A549 (cell line): ENCODE results near the gene KRT35. TPM values are rescaled to one million over a fixed set of nuclear protein-coding genes. Genes with fewer than 3 reads are reported as not detected.

Experiments used
- ATAC-seq, 2 experiments: fragments of 200-7000 bp in 1 of 2; fragments of >200 bp in 1 of 2; cut with Nextera tagmentation in 1 of 2; cut with Tn5 transposase in 1 of 2; 3 replicates each; pipeline versions ENCODE4 v1.8.0 to v1.9.1; 2018 to 2020; ENCODE audit warnings: mild to moderate bottlenecking in 1 of 2, moderate library complexity in 1 of 2
- CTCF ChIA-PET: fragments of 300-600 bp; sonication (Branson Sonifier 250); formaldehyde crosslinking; extraction: SDS; loops from one replicate; lab custom pipeline; 2021; ENCODE audit warnings: antibody characterized with exemption, inconsistent platforms; lab: Yijun Ruan, JAX
- POLR2A ChIA-PET: fragments of 350-600 bp; formaldehyde crosslinking; extraction: SDS; loops from one replicate; lab custom pipeline; 2021; ENCODE audit warnings: antibody characterized with exemption, inconsistent platforms; lab: Yijun Ruan, JAX
- DNase-seq, 2 experiments: peaks; one replicate each; pipeline versions ENCODE4 v3.0.0 to v3.0.0-alpha.2; 2011 to 2016; ENCODE audit warnings: low read depth in 1 of 2, low spot score in 1 of 2
- FAIRE-seq: peaks from 2 replicates; lab custom pipeline; 2011; peaks lifted over from hg19 to GRCh38; lab: Jason Lieb, UNC
- H3K27ac ChIP-seq, 2 experiments: fragments of >200 bp; sonication (Bioruptor Twin); formaldehyde crosslinking; 3 replicates each; pipeline ENCODE4 v1.5.1; 2016 to 2017
- H3K4me1 ChIP-seq: fragments of >200 bp; sonication (Bioruptor Twin); formaldehyde crosslinking; 3 replicates; pipeline ENCODE4 v1.6.1; 2016
- H3K4me2 ChIP-seq: fragments of >200 bp; sonication (Bioruptor Twin); formaldehyde crosslinking; 3 replicates; pipeline ENCODE4 v1.6.1; 2016
- H3K4me3 ChIP-seq: fragments of >200 bp; sonication (Bioruptor Twin); formaldehyde crosslinking; 3 replicates; pipeline ENCODE4 v1.5.1; 2016
- H3K9me3 ChIP-seq: fragments of >200 bp; sonication (Bioruptor Twin); formaldehyde crosslinking; 3 replicates; pipeline ENCODE4 v1.6.1; 2016
- CBX8 ChIP-seq: fragments of 200-600 bp; sonication (generic); IDR thresholded peaks from 2 replicates; pipeline ENCODE4 v1.6.1; 2016
- CEBPB ChIP-seq, 2 experiments: fragments of >200 bp in 1 of 2; sonication (Bioruptor Twin) in 1 of 2; formaldehyde crosslinking in 1 of 2; IDR thresholded peaks; 2 replicates each; pipeline ENCODE4 v1.6.1; 2012 to 2016
- EP300 ChIP-seq, 2 experiments: fragments of >200 bp; sonication (Bioruptor Twin); formaldehyde crosslinking; IDR thresholded peaks; 2 replicates in 1 of 2; 3 replicates in 1 of 2; pipeline ENCODE4 v1.6.1; 2016 to 2017
- FOSB ChIP-seq: fragments of 250-450 bp; sonication (Bioruptor Pico); IDR thresholded peaks from 2 replicates; pipeline ENCODE4 v1.5.0; 2020; ENCODE audit warnings: mild to moderate bottlenecking, moderate library complexity
- FOSL2 ChIP-seq, 2 experiments: fragments of 450-650 bp in 1 of 2; fragments of >200 bp in 1 of 2; sonication (Bioruptor Twin) in 1 of 2; formaldehyde crosslinking; IDR thresholded peaks; 2 replicates each; pipeline versions ENCODE4 v1.5.0 to v1.6.1; 2016 to 2020; ENCODE audit warnings: mild to moderate bottlenecking in 1 of 2, moderate library complexity in 1 of 2
- GATA3 ChIP-seq: IDR thresholded peaks from 2 replicates; pipeline ENCODE4 v1.6.1; 2012; ENCODE audit warnings: borderline replicate concordance
- HDAC2 ChIP-seq: fragments of 200-600 bp; sonication (generic); IDR thresholded peaks from 2 replicates; pipeline ENCODE4 v1.6.1; 2016
- HEYL ChIP-seq: fragments of 250-450 bp; sonication (Bioruptor Pico); IDR thresholded peaks from 2 replicates; pipeline ENCODE4 v1.8.0; 2021; ENCODE audit warnings: mild to moderate bottlenecking, moderate library complexity
- HOXA7 ChIP-seq: fragments of 250-450 bp; sonication (Bioruptor Pico); IDR thresholded peaks from 2 replicates; pipeline ENCODE4 v1.5.0; 2020; ENCODE audit warnings: mild to moderate bottlenecking, moderate library complexity
- HOXB13 ChIP-seq: fragments of 250-450 bp; sonication (Bioruptor Pico); IDR thresholded peaks from 2 replicates; pipeline ENCODE4 v1.5.0; 2020; ENCODE audit warnings: low read depth, mild to moderate bottlenecking, moderate library complexity
- HOXB5 ChIP-seq: fragments of 250-450 bp; sonication (Bioruptor Pico); IDR thresholded peaks from 2 replicates; pipeline ENCODE4 v1.5.0; 2020; ENCODE audit warnings: mild to moderate bottlenecking, moderate library complexity
- KDM1A ChIP-seq: fragments of 200-600 bp; sonication (generic); IDR thresholded peaks from 2 replicates; pipeline ENCODE4 v1.6.1; 2016; ENCODE audit warnings: low read depth, mild to moderate bottlenecking
- MAFK ChIP-seq: fragments of 450-650 bp; IDR thresholded peaks from 2 replicates; pipeline ENCODE4 v1.6.1; 2014; ENCODE audit not compliant: partially characterized antibody
- MAZ ChIP-seq: fragments of 150-350 bp; IDR thresholded peaks from 2 replicates; pipeline ENCODE4 v1.6.1; 2014; ENCODE audit warnings: antibody characterized with exemption, low read depth, low read length, borderline replicate concordance
- NFE2L2 ChIP-seq: fragments of 150-350 bp; conservative IDR thresholded peaks from 2 replicates; pipeline ENCODE4 v1.6.1; 2014; ENCODE audit warnings: low read length
- POLR2A ChIP-seq: IDR thresholded peaks from 2 replicates; pipeline ENCODE4 v1.6.1; 2012; ENCODE audit warnings: mild to moderate bottlenecking, low read length
- RFX5 ChIP-seq: fragments of 450-650 bp; IDR thresholded peaks from 2 replicates; pipeline ENCODE4 v1.7.1; 2014; ENCODE audit warnings: antibody characterized with exemption, mild to moderate bottlenecking, moderate library complexity
- SMC3 ChIP-seq: fragments of >200 bp; sonication (Bioruptor Twin); formaldehyde crosslinking; IDR thresholded peaks from 3 replicates; pipeline ENCODE4 v1.6.1; 2018; ENCODE audit warnings: inconsistent platforms
- SREBF2 ChIP-seq: fragments of 450-650 bp; IDR thresholded peaks from 2 replicates; pipeline ENCODE4 v1.6.1; 2014; ENCODE audit warnings: mild to moderate bottlenecking, moderate library complexity
- TFCP2L1 ChIP-seq: fragments of 250-450 bp; sonication (Bioruptor Pico); IDR thresholded peaks from 2 replicates; pipeline ENCODE4 v1.5.0; 2021; ENCODE audit warnings: mild to moderate bottlenecking
- TP53 ChIP-seq: fragments of 250-450 bp; sonication (Bioruptor Pico); IDR thresholded peaks from 2 replicates; pipeline ENCODE4 v1.5.0; 2021; ENCODE audit warnings: mild to moderate bottlenecking, moderate library complexity
- ZC3H11A ChIP-seq: fragments of 450-650 bp; IDR thresholded peaks from 2 replicates; pipeline ENCODE4 v1.6.1; 2014; ENCODE audit warnings: antibody characterized with exemption, mild to moderate bottlenecking
- ZNF302 ChIP-seq: fragments of 250-450 bp; sonication (Bioruptor Pico); IDR thresholded peaks from 2 replicates; pipeline ENCODE4 v1.9.0; 2021; ENCODE audit warnings: inconsistent platforms, mild to moderate bottlenecking, moderate library complexity
- ZSCAN20 ChIP-seq: fragments of 250-450 bp; sonication (Bioruptor Pico); IDR thresholded peaks from 2 replicates; pipeline ENCODE4 v1.8.0; 2022; ENCODE audit warnings: mild to moderate bottlenecking, moderate library complexity
- WGBS: methylation state at CpG from one replicate; pipeline ENCODE4 v1.1.6; 2017; ENCODE audit errors: missing lambda C conversion rate; 5-methylcytosine and 5-hydroxymethylcytosine counted together
- polyA plus RNA-seq, 4 experiments: library from polyadenylated mRNA; depleted of rRNA in 3 of 4; stranded (reverse); fragments of >200 nt; fragmentation: RNase III in 1 of 4; extraction: RNeasy Plus Mini Kit Qiagen cat#74134 plus additional on column Dnase treatment in 1 of 4; gene quantifications; 2 replicates in 3 of 4; 3 replicates in 1 of 4; pipeline ENCODE4 v1.2.3, GENCODE V29; 2011 to 2017
- TF ChIP-seq, protein P1 (sequence below): IDR thresholded peaks from 2 replicates; pipeline ENCODE4 v1.6.1; 2012
- TF ChIP-seq, protein P2 (sequence below): fragments of >200 bp; sonication (Bioruptor Twin); formaldehyde crosslinking; IDR thresholded peaks from 2 replicates; pipeline ENCODE4 v1.6.1; 2016
- TF ChIP-seq, protein P3 (sequence below): fragments of 250-450 bp; sonication (Bioruptor Pico); IDR thresholded peaks from 2 replicates; pipeline ENCODE4 v1.5.0; 2021; ENCODE audit warnings: mild to moderate bottlenecking, moderate library complexity, borderline replicate concordance
- TF ChIP-seq, protein P4 (sequence below): fragments of 200-600 bp; sonication (generic); IDR thresholded peaks from 2 replicates; pipeline ENCODE4 v1.6.1; 2016; ENCODE audit warnings: antibody characterized with exemption, mild to moderate bottlenecking, moderate library complexity

Gene KRT35
- polyA plus RNA-seq, 2 of the 4 experiments (the other 2 are of a cell fraction): not detected

DNA sequence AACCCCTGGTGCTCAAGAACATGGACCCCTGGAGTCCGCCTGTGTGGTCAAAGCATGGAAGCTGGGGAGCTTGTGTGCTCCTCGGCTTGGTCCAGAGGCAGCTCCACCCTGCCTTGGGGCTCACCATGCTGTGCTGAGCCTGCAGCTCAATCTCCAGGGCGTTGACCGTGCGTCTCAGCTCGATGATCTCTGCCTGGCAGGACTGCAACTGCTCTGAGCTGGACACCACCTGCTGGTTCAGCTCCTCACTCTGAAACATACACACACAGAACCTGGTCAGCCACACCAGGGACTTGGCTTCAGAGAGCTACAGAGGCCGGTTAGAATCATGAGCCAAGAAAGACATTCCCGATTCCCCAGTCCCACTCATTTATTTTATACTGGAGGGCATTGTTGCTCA, 2.7 kb downstream of the KRT35 start:
- Histone ChIP-seq H3K4me3 (no peak overlapping the region), H3K4me2 (no peak overlapping the region), H3K27ac (no peak overlapping the region), H3K4me1 (no peaks in the 10 kb centered on the region), H3K9me3 (no peaks in the 10 kb centered on the region)
- ChIA-PET CTCF (interaction anchor here (0.8 to 3.8 kb wide), 6 partner anchors 9 to 184 kb away, joined by 3 to 20 read pairs (median 4); no protein-coding TSS in a partner anchor), POLR2A (no interaction called here)
- no peak for TF ChIP-seq ZSCAN20 (CRISPR knock-in tag)
- TF ChIP-seq SREBF2: no peak
- TF ChIP-seq GATA3: no peak
- no peak for TF ChIP-seq MAZ
- TF ChIP-seq, protein P1, sequence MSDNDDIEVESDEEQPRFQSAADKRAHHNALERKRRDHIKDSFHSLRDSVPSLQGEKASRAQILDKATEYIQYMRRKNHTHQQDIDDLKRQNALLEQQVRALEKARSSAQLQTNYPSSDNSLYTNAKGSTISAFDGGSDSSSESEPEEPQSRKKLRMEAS: no peak
- no peak for TF ChIP-seq EP300 (IDR thresholded peaks at IDR 0.05)
- no peak for TF ChIP-seq NFE2L2
- no peak for TF ChIP-seq TFCP2L1 (CRISPR knock-in tag)
- no peak for TF ChIP-seq SMC3
- no peak for TF ChIP-seq KDM1A
- no peak for TF ChIP-seq HDAC2
- TF ChIP-seq HOXB13: no peak
- TF ChIP-seq ZNF302: no peak
- no peak for TF ChIP-seq HEYL
- TF ChIP-seq FOSB (CRISPR knock-in tag): no peak
- no peak for TF ChIP-seq RFX5
- TF ChIP-seq, protein P2, sequence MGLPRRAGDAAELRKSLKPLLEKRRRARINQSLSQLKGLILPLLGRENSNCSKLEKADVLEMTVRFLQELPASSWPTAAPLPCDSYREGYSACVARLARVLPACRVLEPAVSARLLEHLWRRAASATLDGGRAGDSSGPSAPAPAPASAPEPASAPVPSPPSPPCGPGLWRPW: no peak
- TF ChIP-seq CEBPB (IDR thresholded peaks at IDR 0.05): no peak
- TF ChIP-seq CBX8: no peak
- no peak for TF ChIP-seq TP53 (CRISPR knock-in tag)
- ATAC-seq (no peak), DNase-seq (no peak), FAIRE-seq (no peak)
- 80% methylated on average over 7 of the region's 8 CpGs for WGBS

DNA sequence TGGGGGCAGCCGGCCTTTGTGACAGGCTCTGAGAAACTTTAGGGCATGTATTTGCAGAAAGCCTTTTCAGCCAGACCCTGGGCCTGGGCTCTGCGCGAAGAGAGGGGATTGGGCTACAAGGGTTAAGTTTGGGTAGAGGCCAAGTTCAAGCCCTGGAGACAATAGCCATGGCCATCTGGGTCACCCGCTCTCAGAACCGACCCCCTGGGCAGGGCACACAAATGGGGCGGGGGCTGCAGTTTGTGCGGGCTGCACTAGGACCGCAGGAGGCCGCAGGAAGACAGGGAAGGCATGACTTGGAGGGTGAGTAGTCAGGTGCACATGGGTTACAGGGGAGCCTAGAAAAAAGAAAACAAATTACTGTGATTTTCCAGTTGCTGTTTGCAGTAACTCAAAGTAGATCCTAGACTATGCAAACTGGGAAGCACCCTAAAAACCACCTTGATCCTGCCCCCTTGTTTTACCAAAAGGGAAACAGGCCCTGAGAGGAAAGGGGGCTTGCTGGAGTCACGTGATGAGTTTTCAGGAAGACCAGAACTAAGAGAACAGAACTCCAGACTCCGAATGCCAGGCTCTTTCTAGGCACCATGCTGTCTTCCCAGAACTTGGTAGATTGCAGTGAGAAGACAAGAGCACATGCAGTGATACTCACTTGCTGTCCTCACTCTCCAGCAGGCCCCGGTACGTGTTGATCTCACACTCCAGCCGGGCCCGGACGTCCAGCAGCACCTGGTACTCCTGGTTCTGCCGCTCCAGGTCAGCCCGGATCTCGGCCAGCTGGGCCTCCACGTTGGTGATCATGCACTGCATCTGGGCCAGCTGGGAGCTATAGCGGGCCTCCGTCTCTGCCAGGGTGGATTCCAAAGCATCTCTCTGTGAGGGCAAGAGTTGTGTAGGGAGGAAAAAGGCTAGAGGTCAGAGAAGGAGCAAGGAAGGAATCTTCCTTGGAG, 3.8 kb downstream of the KRT35 start:
- CTCF ChIA-PET: interaction anchor here (0.7 to 1.1 kb wide), 4 partner anchors 11 to 72 kb away, joined by 3 to 5 read pairs (median 3); no protein-coding TSS in a partner anchor
- FAIRE-seq (no peak), DNase-seq (no peak)

More for the DNA sequence above, 3.8 kb downstream of the KRT35 start:
- H3K9me3 ChIP-seq: peaks cover 1% of the 10 kb centered on the region; the same call in 2 of the 3 replicates
- no peak for ATAC-seq
- H3K4me3 ChIP-seq: no peak overlapping the region
- POLR2A ChIA-PET: no interaction called here
- TF ChIP-seq, protein P3, sequence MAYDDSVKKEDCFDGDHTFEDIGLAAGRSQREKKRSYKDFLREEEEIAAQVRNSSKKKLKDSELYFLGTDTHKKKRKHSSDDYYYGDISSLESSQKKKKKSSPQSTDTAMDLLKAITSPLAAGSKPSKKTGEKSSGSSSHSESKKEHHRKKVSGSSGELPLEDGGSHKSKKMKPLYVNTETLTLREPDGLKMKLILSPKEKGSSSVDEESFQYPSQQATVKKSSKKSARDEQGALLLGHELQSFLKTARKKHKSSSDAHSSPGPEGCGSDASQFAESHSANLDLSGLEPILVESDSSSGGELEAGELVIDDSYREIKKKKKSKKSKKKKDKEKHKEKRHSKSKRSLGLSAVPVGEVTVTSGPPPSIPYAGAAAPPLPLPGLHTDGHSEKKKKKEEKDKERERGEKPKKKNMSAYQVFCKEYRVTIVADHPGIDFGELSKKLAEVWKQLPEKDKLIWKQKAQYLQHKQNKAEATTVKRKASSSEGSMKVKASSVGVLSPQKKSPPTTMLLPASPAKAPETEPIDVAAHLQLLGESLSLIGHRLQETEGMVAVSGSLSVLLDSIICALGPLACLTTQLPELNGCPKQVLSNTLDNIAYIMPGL (CRISPR knock-in tag): no peak
- TF ChIP-seq, protein P4, sequence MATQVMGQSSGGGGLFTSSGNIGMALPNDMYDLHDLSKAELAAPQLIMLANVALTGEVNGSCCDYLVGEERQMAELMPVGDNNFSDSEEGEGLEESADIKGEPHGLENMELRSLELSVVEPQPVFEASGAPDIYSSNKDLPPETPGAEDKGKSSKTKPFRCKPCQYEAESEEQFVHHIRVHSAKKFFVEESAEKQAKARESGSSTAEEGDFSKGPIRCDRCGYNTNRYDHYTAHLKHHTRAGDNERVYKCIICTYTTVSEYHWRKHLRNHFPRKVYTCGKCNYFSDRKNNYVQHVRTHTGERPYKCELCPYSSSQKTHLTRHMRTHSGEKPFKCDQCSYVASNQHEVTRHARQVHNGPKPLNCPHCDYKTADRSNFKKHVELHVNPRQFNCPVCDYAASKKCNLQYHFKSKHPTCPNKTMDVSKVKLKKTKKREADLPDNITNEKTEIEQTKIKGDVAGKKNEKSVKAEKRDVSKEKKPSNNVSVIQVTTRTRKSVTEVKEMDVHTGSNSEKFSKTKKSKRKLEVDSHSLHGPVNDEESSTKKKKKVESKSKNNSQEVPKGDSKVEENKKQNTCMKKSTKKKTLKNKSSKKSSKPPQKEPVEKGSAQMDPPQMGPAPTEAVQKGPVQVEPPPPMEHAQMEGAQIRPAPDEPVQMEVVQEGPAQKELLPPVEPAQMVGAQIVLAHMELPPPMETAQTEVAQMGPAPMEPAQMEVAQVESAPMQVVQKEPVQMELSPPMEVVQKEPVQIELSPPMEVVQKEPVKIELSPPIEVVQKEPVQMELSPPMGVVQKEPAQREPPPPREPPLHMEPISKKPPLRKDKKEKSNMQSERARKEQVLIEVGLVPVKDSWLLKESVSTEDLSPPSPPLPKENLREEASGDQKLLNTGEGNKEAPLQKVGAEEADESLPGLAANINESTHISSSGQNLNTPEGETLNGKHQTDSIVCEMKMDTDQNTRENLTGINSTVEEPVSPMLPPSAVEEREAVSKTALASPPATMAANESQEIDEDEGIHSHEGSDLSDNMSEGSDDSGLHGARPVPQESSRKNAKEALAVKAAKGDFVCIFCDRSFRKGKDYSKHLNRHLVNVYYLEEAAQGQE: no peak
- TF ChIP-seq POLR2A (no peak), RFX5 (no peak), FOSL2 (IDR thresholded peaks at IDR 0.05) (no peak), FOSL2 (CRISPR knock-in tag; IDR thresholded peaks at IDR 0.05) (no peak), KDM1A (no peak), MAFK (no peak), TP53 (CRISPR knock-in tag) (no peak), HOXB5 (CRISPR knock-in tag) (no peak), ZC3H11A (no peak), HOXA7 (no peak)
- TF ChIP-seq, all 56 proteins: peak for 0
- H3K4me1 ChIP-seq: no peaks in the 10 kb centered on the region
- WGBS: 81% methylated on average over 22 of the region's 22 CpGs
- no peak overlapping the region for H3K4me2 ChIP-seq
- no peak overlapping the region for H3K27ac ChIP-seq
